ENCODE results near the gene PLPPR4.

Gene PLPPR4

GRCh38 chr1:99348397-99349132, 84.3 kb downstream of the PLPPR4 start:
- DNase-seq (ENCODE audit: low read depth), result no peak

- DNase-seq (ENCODE audit: low read depth), result no peak
Measured at GRCh38 chr1:99352821-99353220, 88.5 kb downstream of the PLPPR4 start.

GRCh38 chr1:99358770-99359169, 94.5 kb downstream of the PLPPR4 start:
- no peak for DNase-seq (ENCODE audit: low read depth)
